GM12878 (cell line): ENCODE data around the gene UBE2E2. TPM values are rescaled to one million over a fixed set of nuclear protein-coding genes. Genes with fewer than 3 reads are reported as not detected.

Source experiments
- ATAC-seq: fragments of 200-7000 bp; cut with Tn5 transposase; 3 replicates; pipeline ENCODE4 v1.9.1; 2020; ENCODE audit warnings: mild to moderate bottlenecking, moderate library complexity
- BruUV-seq: library from RNA; stranded (reverse); fragments of 400-500 nt; replicated peaks from 2 replicates; lab custom pipeline; 2021; lab: Mats Ljungman, UMichigan
- CTCF ChIA-PET: fragments of 300-600 bp; sonication (Branson Sonifier 250); formaldehyde crosslinking; extraction: SDS; loops from one replicate; lab custom pipeline; 2021; ENCODE audit warnings: inconsistent platforms; lab: Yijun Ruan, JAX
- POLR2A ChIA-PET: fragments of 350-600 bp; formaldehyde crosslinking; extraction: SDS; loops from one replicate; lab custom pipeline; 2021; ENCODE audit warnings: inconsistent platforms; lab: Charles Lee
- RAD21 ChIA-PET: fragments of 300-600 bp; sonication (Branson Sonifier 250); formaldehyde crosslinking; loops from one replicate; lab custom pipeline; 2023; ENCODE audit warnings: antibody characterized with exemption; ENCODE audit not compliant: unreplicated experiment; lab: Charles Lee
- SMC1A ChIA-PET: fragments of 300-600 bp; sonication (Branson Sonifier 250); formaldehyde crosslinking; loops from one replicate; lab custom pipeline; 2023; ENCODE audit not compliant: unreplicated experiment, uncharacterized antibody; lab: Charles Lee
- DNase-seq: peaks from one replicate; pipeline ENCODE4 v3.0.0-alpha.2; 2011; ENCODE audit warnings: low read depth, low spot score
- FAIRE-seq: peaks from 3 replicates; lab custom pipeline; 2011; peaks lifted over from hg19 to GRCh38; lab: Jason Lieb, UNC
- H2AFZ ChIP-seq: 2 replicates; pipeline ENCODE4 v1.6.0; 2011; ENCODE audit warnings: low read depth, low read length, control low read depth; ENCODE audit not compliant: control insufficient read depth
- H3K27ac ChIP-seq: 2 replicates; pipeline ENCODE4 v1.5.1; 2011; ENCODE audit warnings: control low read depth; ENCODE audit not compliant: control insufficient read depth, insufficient read depth
- H3K27me3 ChIP-seq, 2 experiments: replicated peaks in 1 of 2; 2 replicates each; pipeline versions ENCODE4 v1.6.0 to v1.6.1; 2011; ENCODE audit warnings: low read length in 1 of 2; ENCODE audit not compliant: control insufficient read depth in 2 of 2, insufficient read depth in 2 of 2
- H3K36me3 ChIP-seq, 2 experiments: 2 replicates each; pipeline ENCODE4 v1.5.1; 2011; ENCODE audit warnings: low read length in 1 of 2; ENCODE audit not compliant: control insufficient read depth in 2 of 2, insufficient read depth in 2 of 2
- H3K4me1 ChIP-seq: 2 replicates; pipeline ENCODE4 v1.6.1; 2011; ENCODE audit warnings: mild to moderate bottlenecking, low read length, moderate library complexity, mixed read lengths; ENCODE audit not compliant: control insufficient read depth, insufficient read depth
- H3K4me2 ChIP-seq: 2 replicates; pipeline ENCODE4 v1.6.0; 2011; ENCODE audit warnings: control low read depth; ENCODE audit not compliant: control insufficient read depth, insufficient read depth
- H3K4me3 ChIP-seq: fragments of 200-600 bp; sonication (generic); 2 replicates; pipeline ENCODE4 v1.5.1; 2016
- H3K79me2 ChIP-seq: 2 replicates; pipeline ENCODE4 v1.6.0; 2011; ENCODE audit warnings: low read length; ENCODE audit not compliant: control insufficient read depth, insufficient read depth
- H3K9ac ChIP-seq: 2 replicates; pipeline ENCODE4 v1.8.0; 2011; ENCODE audit warnings: low read length, control low read depth, mixed read lengths; ENCODE audit not compliant: control insufficient read depth, insufficient read depth
- H3K9me3 ChIP-seq: replicated peaks from 3 replicates; pipeline ENCODE4 v1.5.1; 2011; ENCODE audit warnings: mild to moderate bottlenecking, low read length; ENCODE audit not compliant: control insufficient read depth, insufficient read depth
- H4K20me1 ChIP-seq: 2 replicates; pipeline ENCODE4 v1.6.0; 2011; ENCODE audit not compliant: control insufficient read depth, insufficient read depth
- ASH2L ChIP-seq: fragments of 300-600, 200-600 bp; sonication (generic); IDR thresholded peaks from 2 replicates; pipeline ENCODE4 v1.6.1; 2017; ENCODE audit warnings: low read depth, mild to moderate bottlenecking, borderline replicate concordance
- CBX3 ChIP-seq: fragments of 200-600 bp; sonication (generic); IDR thresholded peaks from 2 replicates; pipeline ENCODE4 v1.6.1; 2016; ENCODE audit warnings: low read depth, borderline replicate concordance
- FOXM1 ChIP-seq: IDR thresholded peaks from 2 replicates; pipeline ENCODE4 v1.6.1; 2012; ENCODE audit warnings: low read depth, mild to moderate bottlenecking, inconsistent platforms, low read length, moderate library complexity
- GABPA ChIP-seq: IDR thresholded peaks from 2 replicates; pipeline ENCODE4 v1.6.1; 2014; ENCODE audit warnings: antibody characterized with exemption, low read depth, mild to moderate bottlenecking, inconsistent platforms
- HCFC1 ChIP-seq: fragments of 150-350 bp; IDR thresholded peaks from 2 replicates; pipeline ENCODE4 v1.6.1; 2014; ENCODE audit warnings: low read length
- NFIC ChIP-seq: IDR thresholded peaks from 2 replicates; pipeline ENCODE4 v1.6.1; 2012; ENCODE audit warnings: low read depth, mild to moderate bottlenecking, inconsistent platforms, low read length, moderate library complexity
- NR2C1 ChIP-seq: fragments of 450-650 bp; IDR thresholded peaks from 2 replicates; pipeline ENCODE4 v1.6.1; 2017; ENCODE audit warnings: antibody characterized with exemption, mild to moderate bottlenecking, moderate library complexity
- RELA ChIP-seq: fragments of 450-650 bp; IDR thresholded peaks from 2 replicates; pipeline ENCODE4 v1.8.0; 2014; ENCODE audit warnings: borderline replicate concordance; ENCODE audit not compliant: partially characterized antibody
- STAT3 ChIP-seq: IDR thresholded peaks from 2 replicates; pipeline ENCODE4 v1.6.1; 2011; ENCODE audit warnings: low read depth, low read length, improper control_type of control experiment
- SUZ12 ChIP-seq: fragments of 200-600 bp; sonication (generic); IDR thresholded peaks from one replicate; pipeline ENCODE4 v1.6.1; 2018; ENCODE audit warnings: antibody characterized with exemption, mild to moderate bottlenecking; ENCODE audit not compliant: unreplicated experiment
- TAF1 ChIP-seq: IDR thresholded peaks from 2 replicates; pipeline ENCODE4 v1.6.1; 2011; ENCODE audit warnings: mild to moderate bottlenecking, low read depth, low read length, borderline replicate concordance
- ZNF384 ChIP-seq: IDR thresholded peaks from 2 replicates; pipeline ENCODE4 v1.6.1; 2012; ENCODE audit warnings: low read depth, mild to moderate bottlenecking, low read length, improper control_type of control experiment, borderline replicate concordance
- WGBS: methylation state at CpG from one replicate; pipeline ENCODE4 v1.1.6; 2016; ENCODE audit warnings: low lambda C conversion rate; ENCODE audit not compliant: insufficient replicate concordance, insufficient coverage; ENCODE audit errors: missing lambda C conversion rate; 5-methylcytosine and 5-hydroxymethylcytosine counted together
- in situ Hi-C: fragments of 300-500 bp; cut with MboI; formaldehyde crosslinking; loops from 9 replicates; pipeline ENCODE4 v1.14.3; 2018; ENCODE audit warnings: mixed read lengths
- intact Hi-C: fragments of 100-400 bp; cut with micrococcal nuclease; formaldehyde crosslinking; loops from one replicate; pipeline ENCODE4 v1.14.2; 2022; ENCODE audit not compliant: unreplicated experiment
- polyA plus RNA-seq, 11 experiments: library from polyadenylated mRNA; depleted of rRNA in 4 of 11; unstranded in 6 of 11; stranded (reverse) in 5 of 11; fragments of >200 nt; fragmentation: Nextera tagmentation in 4 of 11; fragmentation: Illumina TruSeq in 1 of 11; extraction: Ambion mirVana in 4 of 11; extraction: Trizol in 1 of 11; gene quantifications; 1 replicate in 1 of 11; 2 replicates in 10 of 11; pipeline versions ENCODE4 v1.2.1 to v1.2.3, GENCODE V29; 2011 to 2016; ENCODE audit warnings: inconsistent platforms in 2 of 11, missing spikeins in 2 of 11, low read depth in 1 of 11
- total RNA-seq, 4 experiments: library from RNA; depleted of rRNA in 3 of 4; stranded (reverse); fragments of >200 nt in 3 of 4; fragmentation: Illumina TruSeq in 1 of 4; extraction: Trizol in 1 of 4; gene quantifications; 2 replicates each; pipeline versions ENCODE4 v1.2.1 to v1.2.3, GENCODE V29; 2013 to 2021
- TF ChIP-seq, protein P1 (sequence below): fragments of 450-650 bp; IDR thresholded peaks from 2 replicates; pipeline ENCODE4 v1.6.1; 2017; ENCODE audit warnings: borderline replicate concordance
- TF ChIP-seq, protein P2 (sequence below): fragments of 450-650 bp; IDR thresholded peaks from 2 replicates; pipeline ENCODE4 v1.6.1; 2016; ENCODE audit warnings: mild to moderate bottlenecking
- TF ChIP-seq, protein P3 (sequence below): fragments of 450-650 bp; IDR thresholded peaks from 2 replicates; pipeline ENCODE4 v1.6.1; 2014; ENCODE audit warnings: mild to moderate bottlenecking
- TF ChIP-seq, protein P4 (sequence below): fragments of 450-650 bp; IDR thresholded peaks from 2 replicates; pipeline ENCODE4 v1.6.1; 2018; ENCODE audit warnings: mild to moderate bottlenecking, low read depth, moderate library complexity; ENCODE audit not compliant: partially characterized antibody

UBE2E2 gene
- total and polyA plus RNA-seq, 10 of the 15 experiments (the other 5 are each of a cell fraction or from before 2014, with no cell fraction given), result 8.7 to 71.0 (median 36.4) TPM

DNA sequence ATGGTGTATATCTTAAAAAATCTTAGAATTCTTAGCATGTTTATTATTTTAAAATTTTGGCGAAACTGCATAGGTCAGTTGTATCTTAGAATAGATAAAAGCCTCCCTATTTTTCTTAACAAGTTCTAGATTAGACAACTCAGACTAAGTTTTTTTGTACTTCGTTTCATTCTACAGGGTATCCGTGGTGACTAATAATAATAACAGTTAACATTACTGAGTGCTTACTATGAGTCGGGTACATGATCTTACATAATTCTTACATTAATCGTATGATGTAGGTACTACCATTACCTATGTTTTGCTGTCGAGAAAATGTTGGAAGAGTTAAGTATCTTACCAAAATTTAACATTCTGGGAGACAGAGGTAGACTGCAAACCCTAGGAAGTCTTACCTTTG is 60.7 kb downstream of the UBE2E2 start:
- Histone ChIP-seq H4K20me1 (no peaks in the 10 kb centered on the region), H3K79me2 (peaks cover 4% of the 10 kb centered on the region), H3K9me3 (no peaks in the 10 kb centered on the region; the same call in 1 of the 3 replicates), H3K27ac (no peak overlapping the region), H3K4me2 (no peak overlapping the region), H2AFZ (no peak overlapping the region), H3K27me3 (no peaks in the 10 kb centered on the region), H3K36me3 (no peaks in the 10 kb centered on the region), H3K4me3 (no peak overlapping the region), H3K9ac (no peak overlapping the region), H3K4me1 (no peaks in the 10 kb centered on the region)
- intact Hi-C loops, result no loop called here
- no TSS peak for BruUV-seq
- POLR2A ChIA-PET, result no interaction called here
- SMC1A ChIA-PET, result interaction anchor here (1.2 kb wide), 1 partner anchor 43 kb away, joined by 3 read pairs; no protein-coding TSS in a partner anchor
- CTCF ChIA-PET, result interaction anchor here (2.0 kb wide), 1 partner anchor 12 kb away, joined by 5 read pairs; no protein-coding TSS in a partner anchor
- in situ Hi-C loops, result no loop called here
- no peak for DNase-seq
- no peak for FAIRE-seq
- RAD21 ChIA-PET, result no interaction called here
- no peak for ATAC-seq
- 66% methylated on average over 6 of the region's 6 CpGs for WGBS
- no peak for TF ChIP-seq GABPA
- TF ChIP-seq HCFC1, result no peak
- TF ChIP-seq, protein P1, sequence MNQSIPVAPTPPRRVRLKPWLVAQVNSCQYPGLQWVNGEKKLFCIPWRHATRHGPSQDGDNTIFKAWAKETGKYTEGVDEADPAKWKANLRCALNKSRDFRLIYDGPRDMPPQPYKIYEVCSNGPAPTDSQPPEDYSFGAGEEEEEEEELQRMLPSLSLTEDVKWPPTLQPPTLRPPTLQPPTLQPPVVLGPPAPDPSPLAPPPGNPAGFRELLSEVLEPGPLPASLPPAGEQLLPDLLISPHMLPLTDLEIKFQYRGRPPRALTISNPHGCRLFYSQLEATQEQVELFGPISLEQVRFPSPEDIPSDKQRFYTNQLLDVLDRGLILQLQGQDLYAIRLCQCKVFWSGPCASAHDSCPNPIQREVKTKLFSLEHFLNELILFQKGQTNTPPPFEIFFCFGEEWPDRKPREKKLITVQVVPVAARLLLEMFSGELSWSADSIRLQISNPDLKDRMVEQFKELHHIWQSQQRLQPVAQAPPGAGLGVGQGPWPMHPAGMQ, result no peak
- no peak for TF ChIP-seq TAF1
- no peak for TF ChIP-seq NR2C1
- no peak for TF ChIP-seq STAT3
- TF ChIP-seq SUZ12, result no peak
- TF ChIP-seq, protein P2, sequence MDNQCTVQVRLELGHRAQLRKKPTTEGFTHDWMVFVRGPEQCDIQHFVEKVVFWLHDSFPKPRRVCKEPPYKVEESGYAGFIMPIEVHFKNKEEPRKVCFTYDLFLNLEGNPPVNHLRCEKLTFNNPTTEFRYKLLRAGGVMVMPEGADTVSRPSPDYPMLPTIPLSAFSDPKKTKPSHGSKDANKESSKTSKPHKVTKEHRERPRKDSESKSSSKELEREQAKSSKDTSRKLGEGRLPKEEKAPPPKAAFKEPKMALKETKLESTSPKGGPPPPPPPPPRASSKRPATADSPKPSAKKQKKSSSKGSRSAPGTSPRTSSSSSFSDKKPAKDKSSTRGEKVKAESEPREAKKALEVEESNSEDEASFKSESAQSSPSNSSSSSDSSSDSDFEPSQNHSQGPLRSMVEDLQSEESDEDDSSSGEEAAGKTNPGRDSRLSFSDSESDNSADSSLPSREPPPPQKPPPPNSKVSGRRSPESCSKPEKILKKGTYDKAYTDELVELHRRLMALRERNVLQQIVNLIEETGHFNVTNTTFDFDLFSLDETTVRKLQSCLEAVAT, result no peak
- TF ChIP-seq RELA, result no peak
- TF ChIP-seq NFIC, result no peak
- TF ChIP-seq CBX3, result no peak
- no peak for TF ChIP-seq ASH2L
- TF ChIP-seq ZNF384, result no peak
- no peak for TF ChIP-seq FOXM1
- TF ChIP-seq, protein P3, sequence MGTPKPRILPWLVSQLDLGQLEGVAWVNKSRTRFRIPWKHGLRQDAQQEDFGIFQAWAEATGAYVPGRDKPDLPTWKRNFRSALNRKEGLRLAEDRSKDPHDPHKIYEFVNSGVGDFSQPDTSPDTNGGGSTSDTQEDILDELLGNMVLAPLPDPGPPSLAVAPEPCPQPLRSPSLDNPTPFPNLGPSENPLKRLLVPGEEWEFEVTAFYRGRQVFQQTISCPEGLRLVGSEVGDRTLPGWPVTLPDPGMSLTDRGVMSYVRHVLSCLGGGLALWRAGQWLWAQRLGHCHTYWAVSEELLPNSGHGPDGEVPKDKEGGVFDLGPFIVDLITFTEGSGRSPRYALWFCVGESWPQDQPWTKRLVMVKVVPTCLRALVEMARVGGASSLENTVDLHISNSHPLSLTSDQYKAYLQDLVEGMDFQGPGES, result no peak
- TF ChIP-seq, protein P4, sequence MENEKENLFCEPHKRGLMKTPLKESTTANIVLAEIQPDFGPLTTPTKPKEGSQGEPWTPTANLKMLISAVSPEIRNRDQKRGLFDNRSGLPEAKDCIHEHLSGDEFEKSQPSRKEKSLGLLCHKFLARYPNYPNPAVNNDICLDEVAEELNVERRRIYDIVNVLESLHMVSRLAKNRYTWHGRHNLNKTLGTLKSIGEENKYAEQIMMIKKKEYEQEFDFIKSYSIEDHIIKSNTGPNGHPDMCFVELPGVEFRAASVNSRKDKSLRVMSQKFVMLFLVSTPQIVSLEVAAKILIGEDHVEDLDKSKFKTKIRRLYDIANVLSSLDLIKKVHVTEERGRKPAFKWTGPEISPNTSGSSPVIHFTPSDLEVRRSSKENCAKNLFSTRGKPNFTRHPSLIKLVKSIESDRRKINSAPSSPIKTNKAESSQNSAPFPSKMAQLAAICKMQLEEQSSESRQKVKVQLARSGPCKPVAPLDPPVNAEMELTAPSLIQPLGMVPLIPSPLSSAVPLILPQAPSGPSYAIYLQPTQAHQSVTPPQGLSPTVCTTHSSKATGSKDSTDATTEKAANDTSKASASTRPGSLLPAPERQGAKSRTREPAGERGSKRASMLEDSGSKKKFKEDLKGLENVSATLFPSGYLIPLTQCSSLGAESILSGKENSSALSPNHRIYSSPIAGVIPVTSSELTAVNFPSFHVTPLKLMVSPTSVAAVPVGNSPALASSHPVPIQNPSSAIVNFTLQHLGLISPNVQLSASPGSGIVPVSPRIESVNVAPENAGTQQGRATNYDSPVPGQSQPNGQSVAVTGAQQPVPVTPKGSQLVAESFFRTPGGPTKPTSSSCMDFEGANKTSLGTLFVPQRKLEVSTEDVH, result no peak
